SK-N-SH (cell line): ENCODE results near the gene VIL1. TPM values are rescaled to one million over a fixed set of nuclear protein-coding genes. Genes with fewer than 3 reads are reported as not detected.

Experiments used
- CTCF ChIA-PET: fragments of 300-600, 350-600 bp; formaldehyde crosslinking; extraction: SDS; loops from one replicate; lab custom pipeline; 2021; lab: Yijun Ruan, JAX
- POLR2A ChIA-PET: fragments of 350-600 bp; sonication (Branson Sonifier 250); formaldehyde crosslinking; extraction: SDS; loops from one replicate; lab custom pipeline; 2020; ENCODE audit warnings: antibody characterized with exemption, inconsistent platforms; lab: Yijun Ruan, JAX
- DNase-seq: peaks from one replicate; pipeline ENCODE4 v3.0.0; 2012
- H2AFZ ChIP-seq: fragments of 200-600 bp; sonication (generic); 2 replicates; pipeline ENCODE4 v1.8.1; 2016; ENCODE audit warnings: antibody characterized with exemption, mild to moderate bottlenecking, low read depth
- H3F3A ChIP-seq: fragments of 200-600 bp; sonication (generic); replicated peaks from 2 replicates; pipeline ENCODE3; 2016; ENCODE audit warnings: antibody characterized with exemption, mild to moderate bottlenecking; ENCODE audit not compliant: insufficient read depth
- H3K27ac ChIP-seq, 2 experiments: fragments of 200-500 bp in 1 of 2; fragments of 200-600 bp in 1 of 2; sonication (Bioruptor generic) in 1 of 2; sonication (generic), shearing (Covaris generic) in 1 of 2; 2 replicates each; pipeline versions ENCODE4 v1.5.1 to v1.6.1; 2014 to 2016; ENCODE audit warnings: low read depth in 2 of 2, inconsistent platforms in 1 of 2, low read length in 1 of 2, mild to moderate bottlenecking in 1 of 2, mixed read lengths in 1 of 2
- H3K27me3 ChIP-seq: fragments of 200-600 bp; sonication (generic), shearing (Covaris generic); 2 replicates; pipeline ENCODE4 v1.6.1; 2016; ENCODE audit warnings: mixed run types; ENCODE audit not compliant: insufficient read depth
- H3K36me3 ChIP-seq, 2 experiments: fragments of 200-500 bp in 1 of 2; fragments of 200-600 bp in 1 of 2; sonication (Bioruptor generic) in 1 of 2; sonication (generic) in 1 of 2; replicated peaks in 1 of 2; 2 replicates each; pipeline versions ENCODE3 to v1.5.1; 2014 to 2016; ENCODE audit warnings: low read length in 1 of 2, mild to moderate bottlenecking in 1 of 2; ENCODE audit not compliant: insufficient read depth in 2 of 2, control insufficient read depth in 1 of 2
- H3K4me1 ChIP-seq, 2 experiments: fragments of 200-500 bp in 1 of 2; fragments of 200-600 bp in 1 of 2; sonication (Bioruptor generic) in 1 of 2; sonication (generic), shearing (Covaris generic) in 1 of 2; 2 replicates each; pipeline versions ENCODE4 v1.5.1 to v1.6.1; 2014 to 2016; ENCODE audit warnings: low read depth in 1 of 2, low read length in 1 of 2, mixed run types in 1 of 2; ENCODE audit not compliant: insufficient read depth in 2 of 2, control insufficient read depth in 1 of 2
- H3K4me2 ChIP-seq: fragments of 200-600 bp; sonication (generic), shearing (Covaris generic); 2 replicates; pipeline ENCODE4 v1.6.1; 2017; ENCODE audit warnings: mixed run types
- H3K4me3 ChIP-seq, 2 experiments: fragments of 200-500 bp in 1 of 2; fragments of 200-600 bp in 1 of 2; sonication (Bioruptor generic) in 1 of 2; sonication (generic), shearing (Covaris generic) in 1 of 2; 2 replicates each; pipeline versions ENCODE4 v1.5.1 to v1.8.1; 2014 to 2016; ENCODE audit warnings: low read depth in 2 of 2, inconsistent platforms in 1 of 2, low read length in 1 of 2, mild to moderate bottlenecking in 1 of 2, mixed read lengths in 1 of 2, moderate library complexity in 1 of 2
- H3K79me2 ChIP-seq: fragments of 200-600 bp; sonication (generic); 2 replicates; pipeline ENCODE4 v1.8.1; 2017; ENCODE audit warnings: mild to moderate bottlenecking; ENCODE audit not compliant: insufficient read depth
- H3K9ac ChIP-seq: fragments of 200-600 bp; sonication (generic); 2 replicates; pipeline ENCODE4 v1.6.1; 2017; ENCODE audit warnings: mixed run types
- H3K9me2 ChIP-seq: fragments of 200-600 bp; sonication (generic); 2 replicates; pipeline ENCODE4 v1.6.1; 2017; ENCODE audit warnings: mixed run types
- H3K9me3 ChIP-seq: fragments of 200-600 bp; sonication (generic); 2 replicates; pipeline ENCODE4 v1.6.1; 2017; ENCODE audit warnings: mixed run types, mild to moderate bottlenecking, moderate library complexity
- H4K20me1 ChIP-seq: fragments of 200-600 bp; sonication (generic); 2 replicates; pipeline ENCODE4 v1.6.1; 2017; ENCODE audit warnings: mild to moderate bottlenecking, mixed run types; ENCODE audit not compliant: insufficient read depth
- CHD2 ChIP-seq: fragments of 150-350 bp; IDR thresholded peaks from 2 replicates; pipeline ENCODE4 v1.6.1; 2018; ENCODE audit warnings: low read length; ENCODE audit not compliant: partially characterized antibody
- CTCF ChIP-seq: fragments of 200-600 bp; sonication (generic); IDR thresholded peaks from 2 replicates; pipeline ENCODE4 v1.6.1; 2017; ENCODE audit warnings: antibody characterized with exemption, mild to moderate bottlenecking, moderate library complexity
- FOSL2 ChIP-seq: IDR thresholded peaks from 2 replicates; pipeline ENCODE4 v1.4.0; 2012; ENCODE audit warnings: low read depth, mild to moderate bottlenecking, moderate library complexity, borderline replicate concordance
- FOXM1 ChIP-seq: IDR thresholded peaks from 2 replicates; pipeline ENCODE4 v1.4.0; 2012; ENCODE audit warnings: low read depth, mild to moderate bottlenecking
- GABPA ChIP-seq: IDR thresholded peaks from 2 replicates; pipeline ENCODE4 v1.4.0; 2012; ENCODE audit warnings: low read depth, mild to moderate bottlenecking
- IRF3 ChIP-seq: fragments of 150-350 bp; IDR thresholded peaks from 2 replicates; pipeline ENCODE4 v1.6.1; 2016; ENCODE audit warnings: mild to moderate bottlenecking, low read depth, low read length
- MEF2A ChIP-seq: IDR thresholded peaks from 2 replicates; pipeline ENCODE4 v1.4.0; 2012; ENCODE audit warnings: low read depth, borderline replicate concordance
- MXI1 ChIP-seq: IDR thresholded peaks from 2 replicates; pipeline ENCODE4 v1.6.1; 2012; ENCODE audit warnings: mild to moderate bottlenecking, low read depth, low read length, improper control_type of control experiment
- NFIC ChIP-seq: IDR thresholded peaks from 2 replicates; pipeline ENCODE4 v1.4.0; 2012; ENCODE audit warnings: borderline replicate concordance
- NRF1 ChIP-seq: IDR thresholded peaks from 2 replicates; pipeline ENCODE4 v1.6.1; 2012; ENCODE audit warnings: low read depth, mild to moderate bottlenecking, low read length
- PBX3 ChIP-seq: IDR thresholded peaks from 2 replicates; pipeline ENCODE4; 2012
- RFX5 ChIP-seq: IDR thresholded peaks from 2 replicates; pipeline ENCODE4 v1.6.1; 2012; ENCODE audit warnings: mild to moderate bottlenecking, improper control_type of control experiment, low read length
- SIN3A ChIP-seq: IDR thresholded peaks from 2 replicates; pipeline ENCODE4 v1.6.1; 2012; ENCODE audit warnings: low read depth, mild to moderate bottlenecking, low read length, moderate library complexity, borderline replicate concordance
- SMC3 ChIP-seq: IDR thresholded peaks from 2 replicates; pipeline ENCODE4 v1.6.1; 2012; ENCODE audit warnings: low read depth, low read length, improper control_type of control experiment
- TEAD4 ChIP-seq: IDR thresholded peaks from 2 replicates; pipeline ENCODE4 v1.4.0; 2012; ENCODE audit warnings: mild to moderate bottlenecking, borderline replicate concordance; ENCODE audit not compliant: insufficient read depth
- USF1 ChIP-seq: IDR thresholded peaks from 2 replicates; pipeline ENCODE4 v1.4.0; 2012; ENCODE audit warnings: low read depth, borderline replicate concordance
- ZBTB33 ChIP-seq: IDR thresholded peaks from 2 replicates; pipeline ENCODE4 v1.4.0; 2012; ENCODE audit warnings: low read depth, borderline replicate concordance
- WGBS: methylation state at CpG from one replicate; pipeline ENCODE4 v1.1.6; 2017; ENCODE audit warnings: low lambda C conversion rate; 5-methylcytosine and 5-hydroxymethylcytosine counted together
- polyA plus RNA-seq, 3 experiments: library from polyadenylated mRNA; depleted of rRNA; stranded (reverse); fragments of >200 nt; gene quantifications; 2 replicates each; pipeline ENCODE4 v1.2.3, GENCODE V29; 2012

VIL1 gene
- polyA plus RNA-seq, 1 of the 3 experiments (the other 2 are of a cell fraction) = under 0.01 TPM

- Histone ChIP-seq H3K36me3 (peaks cover 0 to 20% of the 10 kb centered on the region in 2 experiments), H2AFZ (no peak overlapping the region), H3K4me1 (peaks cover 8 to 17% of the 10 kb centered on the region in 2 experiments; a peak in 2 of 4 replicates), H4K20me1 (no peaks in the 10 kb centered on the region), H3K4me3 (no peak overlapping the region), H3K9me3 (no peaks in the 10 kb centered on the region), H3K79me2 (0 out of 2 replicates have a peak, but pooled peaks cover 4% of the 10 kb centered on the region), H3K27ac (no peak overlapping the region; a peak in 2 of 4 replicates), H3K4me2 (no peak overlapping the region), H3K9ac (no peak overlapping the region), H3K9me2 (no peaks in the 10 kb centered on the region), H3K27me3 (no peaks in the 10 kb centered on the region), H3F3A (peaks cover 15% of the 10 kb centered on the region)
- DNase-seq = no peak
- TF ChIP-seq RFX5 (no peak), ZBTB33 (no peak), FOSL2 (no peak), CHD2 (no peak), CTCF (no peak), SIN3A (no peak), NRF1 (no peak)
- ChIA-PET POLR2A (interaction anchor here (1.2 kb wide), 1 partner anchor 8 kb away, joined by 5 read pairs; the partner anchor contains the start of gene CTDSP1), CTCF (interaction anchor here (0.8 kb wide), 1 partner anchor 64 kb away, joined by 4 read pairs; no protein-coding TSS in a partner anchor)
- 96% methylated on average over 8 of the region's 8 CpGs for WGBS
These were observed 11.2 kb upstream of the VIL1 start for GRCh38 chr2:218407717-218408116.

GRCh38 chr2:218418321-218418716, 604 bp upstream of the VIL1 start:
- no peak for DNase-seq
- H3F3A ChIP-seq = no peaks in the 10 kb centered on the region
- H3K79me2 ChIP-seq = no peaks in the 10 kb centered on the region
- CTCF ChIA-PET = no interaction called here
- H3K27me3 ChIP-seq = no peaks in the 10 kb centered on the region
- no peak for TF ChIP-seq CTCF
- no peak for TF ChIP-seq FOXM1
- TF ChIP-seq MEF2A = no peak
- TF ChIP-seq TEAD4 = no peak
- TF ChIP-seq GABPA = no peak
- no peak for TF ChIP-seq SMC3
- TF ChIP-seq CHD2 = no peak
- no peak for TF ChIP-seq PBX3
- no peak for TF ChIP-seq SIN3A
- TF ChIP-seq NFIC = no peak
- TF ChIP-seq MXI1 = no peak
- no peak for TF ChIP-seq USF1
- no peak for TF ChIP-seq IRF3
- H3K36me3 ChIP-seq = no peaks in the 10 kb centered on the region
- H3K9me3 ChIP-seq = no peaks in the 10 kb centered on the region
- H3K27ac ChIP-seq = no peak overlapping the region
- H2AFZ ChIP-seq = no peak overlapping the region
- no peaks in the 10 kb centered on the region for H3K4me1 ChIP-seq
- H3K4me2 ChIP-seq = no peak overlapping the region
- H4K20me1 ChIP-seq = no peaks in the 10 kb centered on the region
- H3K9me2 ChIP-seq = no peaks in the 10 kb centered on the region
- POLR2A ChIA-PET = no interaction called here
- no peak overlapping the region for H3K4me3 ChIP-seq
- H3K9ac ChIP-seq = no peak overlapping the region
- 54% methylated on average over 3 of the region's 5 CpGs for WGBS
